Neural progenitor cell (in vitro differentiated cells): Measurements from ENCODE around the gene ZNF77. TPM values are rescaled to one million over a fixed set of nuclear protein-coding genes. Genes with fewer than 3 reads are reported as not detected.

Source experiments
- DNase-seq: peaks from one replicate; pipeline ENCODE4 v3.0.0-alpha.2; 2016; ENCODE audit warnings: low spot score
- H2AFZ ChIP-seq: fragments of 200-600 bp; sonication (generic); replicated peaks from 2 replicates; pipeline ENCODE4 v1.6.1; 2016; ENCODE audit warnings: antibody characterized with exemption
- H3F3A ChIP-seq: fragments of 200-600 bp; sonication (generic); 2 replicates; pipeline ENCODE4 v1.6.1; 2016; ENCODE audit warnings: antibody characterized with exemption, low read depth
- H3K27ac ChIP-seq: fragments of 200-600 bp; sonication (generic); 2 replicates; pipeline ENCODE4 v1.5.1; 2016; ENCODE audit warnings: mild to moderate bottlenecking
- H3K27me3 ChIP-seq: fragments of 200-600 bp; sonication (generic); 2 replicates; pipeline ENCODE4 v1.6.1; 2016; ENCODE audit warnings: mild to moderate bottlenecking, moderate library complexity
- H3K36me3 ChIP-seq: fragments of 200-600 bp; sonication (generic); 2 replicates; pipeline ENCODE4 v1.5.1; 2016
- H3K4me1 ChIP-seq: fragments of 200-600 bp; sonication (generic); 2 replicates; pipeline ENCODE4 v1.6.1; 2016; ENCODE audit warnings: mixed run types
- H3K4me2 ChIP-seq: fragments of 200-600 bp; sonication (generic); 2 replicates; pipeline ENCODE4 v1.6.1; 2016
- H3K4me3 ChIP-seq: fragments of 200-600 bp; sonication (generic); 2 replicates; pipeline ENCODE4 v1.5.1; 2016
- H3K79me2 ChIP-seq: fragments of 200-600 bp; sonication (generic); 2 replicates; pipeline ENCODE4 v1.6.1; 2016; ENCODE audit warnings: low read depth
- H3K9ac ChIP-seq: fragments of 200-600 bp; sonication (generic); 2 replicates; pipeline ENCODE4 v1.6.1; 2016
- H3K9me3 ChIP-seq: fragments of 200-600 bp; sonication (generic); 2 replicates; pipeline ENCODE4 v1.5.1; 2016; ENCODE audit warnings: low read depth
- H4K20me1 ChIP-seq: fragments of 200-600 bp; sonication (generic); 2 replicates; pipeline ENCODE4 v1.6.1; 2016; ENCODE audit warnings: low read depth
- H3K27ac Mint-ChIP-seq: 3 replicates; pipeline ENCODE4 v1.8.0; 2021; ENCODE audit warnings: mixed read lengths
- H3K27me3 Mint-ChIP-seq: 2 replicates; pipeline ENCODE4 v1.8.0; 2022; ENCODE audit warnings: low read depth, mild to moderate bottlenecking, inconsistent platforms, moderate library complexity, mixed read lengths; ENCODE audit not compliant: insufficient read depth
- H3K36me3 Mint-ChIP-seq: 3 replicates; pipeline ENCODE4 v1.8.0; 2021; ENCODE audit warnings: mixed read lengths
- H3K4me1 Mint-ChIP-seq: 3 replicates; pipeline ENCODE4 v1.8.0; 2021; ENCODE audit warnings: mixed read lengths
- H3K4me3 Mint-ChIP-seq: 3 replicates; pipeline ENCODE4 v1.8.0; 2021; ENCODE audit warnings: mild to moderate bottlenecking, moderate library complexity, mixed read lengths
- H3K9me3 Mint-ChIP-seq: 3 replicates; pipeline ENCODE4 v1.8.0; 2020; ENCODE audit warnings: mixed read lengths
- EZH2 ChIP-seq: fragments of 200-600 bp; sonication (generic); IDR thresholded peaks from 2 replicates; pipeline ENCODE4 v1.6.1; 2017; ENCODE audit warnings: antibody characterized with exemption, mild to moderate bottlenecking, moderate library complexity
- EZH2phosphoT487 ChIP-seq: fragments of 200-600 bp; sonication (generic); IDR thresholded peaks from 2 replicates; pipeline ENCODE4 v1.6.1; 2017; ENCODE audit warnings: antibody characterized with exemption
- total RNA-seq: library from RNA; depleted of rRNA; stranded (reverse); fragments of >200 nt; gene quantifications from 2 replicates; pipeline ENCODE4 v1.2.3, GENCODE V29; 2015; ENCODE audit warnings: low replicate concordance
- TF ChIP-seq, protein P1 (sequence below): fragments of 200-600 bp; sonication (generic); IDR thresholded peaks from 2 replicates; pipeline ENCODE4 v1.5.1; 2017; ENCODE audit warnings: antibody characterized with exemption, mild to moderate bottlenecking

Gene ZNF77
- total RNA-seq, 1 donor from 2014 or later = 6.5 TPM

DNA sequence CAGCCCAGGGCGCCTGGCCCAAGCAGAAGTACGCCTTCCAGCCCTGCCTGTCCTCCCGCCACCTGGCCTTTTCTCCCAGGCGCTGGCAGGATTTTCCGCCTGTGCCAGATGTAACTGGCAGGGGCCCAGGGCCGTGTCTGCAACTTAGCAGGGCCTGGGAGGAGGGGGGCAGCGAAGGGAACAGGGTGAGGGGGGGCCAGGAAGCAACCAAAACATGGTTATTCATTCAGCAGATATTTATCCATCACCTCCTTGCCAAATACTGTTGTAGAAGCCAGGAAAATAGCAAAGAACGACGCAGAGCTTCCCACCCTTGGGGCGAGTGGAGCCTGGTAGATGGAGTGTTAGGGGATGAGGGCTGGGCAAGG lies 38.2 kb upstream of the ZNF77 start:
- Histone ChIP-seq H3F3A (peaks cover 39% of the 10 kb centered on the region), H3K36me3 (no peaks in the 10 kb centered on the region), H3K4me3 (no peak overlapping the region), H3K27ac (no peak overlapping the region), H3K9me3 (no peaks in the 10 kb centered on the region), H3K79me2 (no peaks in the 10 kb centered on the region), H2AFZ (no peak overlapping the region), H4K20me1 (peaks cover 25% of the 10 kb centered on the region), H3K27me3 (peaks cover 81% of the 10 kb centered on the region), H3K4me1 (peaks cover 26% of the 10 kb centered on the region), H3K4me2 (peak overlapping the region; percentile 69), H3K9ac (no peak overlapping the region)
- TF ChIP-seq EZH2phosphoT487 (no peak), EZH2 (no peak)
- TF ChIP-seq, protein P1, sequence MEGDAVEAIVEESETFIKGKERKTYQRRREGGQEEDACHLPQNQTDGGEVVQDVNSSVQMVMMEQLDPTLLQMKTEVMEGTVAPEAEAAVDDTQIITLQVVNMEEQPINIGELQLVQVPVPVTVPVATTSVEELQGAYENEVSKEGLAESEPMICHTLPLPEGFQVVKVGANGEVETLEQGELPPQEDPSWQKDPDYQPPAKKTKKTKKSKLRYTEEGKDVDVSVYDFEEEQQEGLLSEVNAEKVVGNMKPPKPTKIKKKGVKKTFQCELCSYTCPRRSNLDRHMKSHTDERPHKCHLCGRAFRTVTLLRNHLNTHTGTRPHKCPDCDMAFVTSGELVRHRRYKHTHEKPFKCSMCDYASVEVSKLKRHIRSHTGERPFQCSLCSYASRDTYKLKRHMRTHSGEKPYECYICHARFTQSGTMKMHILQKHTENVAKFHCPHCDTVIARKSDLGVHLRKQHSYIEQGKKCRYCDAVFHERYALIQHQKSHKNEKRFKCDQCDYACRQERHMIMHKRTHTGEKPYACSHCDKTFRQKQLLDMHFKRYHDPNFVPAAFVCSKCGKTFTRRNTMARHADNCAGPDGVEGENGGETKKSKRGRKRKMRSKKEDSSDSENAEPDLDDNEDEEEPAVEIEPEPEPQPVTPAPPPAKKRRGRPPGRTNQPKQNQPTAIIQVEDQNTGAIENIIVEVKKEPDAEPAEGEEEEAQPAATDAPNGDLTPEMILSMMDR = no peak
- DNase-seq = peak; percentile 42
- H3K4me3 Mint-ChIP-seq = no peak overlapping the region
- H3K27ac Mint-ChIP-seq = no peak overlapping the region
- H3K9me3 Mint-ChIP-seq = peaks cover 3% of the 10 kb centered on the region
- H3K4me1 Mint-ChIP-seq = peaks cover 34% of the 10 kb centered on the region
- H3K27me3 Mint-ChIP-seq = peaks cover 57% of the 10 kb centered on the region
- no peaks in the 10 kb centered on the region for H3K36me3 Mint-ChIP-seq

DNA sequence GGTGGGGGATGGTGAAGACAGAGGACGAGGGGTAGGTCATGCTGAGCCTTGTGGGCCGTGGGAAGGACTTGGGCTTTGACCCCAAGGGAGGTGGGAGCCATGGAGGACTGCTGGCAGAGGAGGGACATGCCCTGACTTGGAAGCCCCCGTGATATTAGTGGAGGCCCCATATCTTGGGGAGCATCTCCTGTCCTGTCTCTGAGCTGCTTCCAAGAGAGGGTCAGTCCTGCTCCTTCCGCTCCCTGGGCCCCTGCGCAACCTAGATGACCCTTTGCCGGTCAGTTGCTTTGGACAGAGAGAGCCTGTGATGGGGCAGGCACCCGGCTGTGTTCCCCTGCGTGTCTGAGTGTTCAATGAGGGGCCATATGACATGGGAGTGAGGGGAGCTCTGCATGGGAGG lies 37.8 kb upstream of the ZNF77 start:
- H3K4me1 ChIP-seq = peaks cover 27% of the 10 kb centered on the region

DNA sequence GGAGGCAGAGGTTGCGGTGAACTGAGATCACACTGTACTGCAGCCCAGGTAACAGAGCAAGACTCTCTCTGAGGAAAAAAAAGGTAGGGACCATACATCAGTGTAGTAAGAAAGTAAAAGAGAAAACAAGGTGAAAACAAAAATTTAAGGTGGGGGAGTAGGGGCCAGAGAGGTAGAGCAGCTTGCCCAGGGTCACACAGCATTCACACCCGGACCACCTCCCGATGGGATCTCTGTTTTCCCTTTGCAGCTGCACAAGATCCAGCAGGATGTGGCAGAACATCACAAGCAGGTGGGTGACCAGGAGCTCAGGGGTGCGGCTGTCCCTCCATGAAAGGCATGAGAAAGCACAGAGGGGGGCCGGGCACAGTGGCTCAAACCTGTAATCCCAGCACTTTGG lies 37.1 kb upstream of the ZNF77 start:
- Mint-ChIP-seq H3K4me3 (peak overlapping the region; percentile 57), H3K4me1 (peaks cover 36% of the 10 kb centered on the region), H3K27ac (peak overlapping the region; percentile 78), H3K27me3 (peaks cover 61% of the 10 kb centered on the region), H3K36me3 (no peaks in the 10 kb centered on the region), H3K9me3 (peaks cover 3% of the 10 kb centered on the region)
- Histone ChIP-seq H3F3A (peaks cover 39% of the 10 kb centered on the region), H3K27me3 (peaks cover 88% of the 10 kb centered on the region), H3K4me2 (no peak overlapping the region), H3K79me2 (no peaks in the 10 kb centered on the region), H3K9me3 (no peaks in the 10 kb centered on the region), H2AFZ (no peak overlapping the region), H3K4me3 (no peak overlapping the region), H4K20me1 (peaks cover 32% of the 10 kb centered on the region), H3K9ac (no peak overlapping the region), H3K36me3 (no peaks in the 10 kb centered on the region), H3K4me1 (peaks cover 22% of the 10 kb centered on the region), H3K27ac (no peak overlapping the region)
- DNase-seq = no peak
- no peak for TF ChIP-seq EZH2
- TF ChIP-seq, protein P1 = no peak
- TF ChIP-seq EZH2phosphoT487 = no peak

More for the DNA sequence above, 37.8 kb upstream of the ZNF77 start:
- Mint-ChIP-seq H3K27me3 (peaks cover 60% of the 10 kb centered on the region), H3K27ac (no peak overlapping the region), H3K9me3 (peaks cover 3% of the 10 kb centered on the region), H3K36me3 (no peaks in the 10 kb centered on the region), H3K4me1 (peaks cover 37% of the 10 kb centered on the region), H3K4me3 (no peak overlapping the region)
- no peak for DNase-seq
- TF ChIP-seq, protein P1 = no peak
- no peak for TF ChIP-seq EZH2phosphoT487
- no peak for TF ChIP-seq EZH2
- Histone ChIP-seq H4K20me1 (peaks cover 30% of the 10 kb centered on the region), H2AFZ (no peak overlapping the region), H3F3A (peaks cover 41% of the 10 kb centered on the region), H3K79me2 (no peaks in the 10 kb centered on the region), H3K36me3 (no peaks in the 10 kb centered on the region), H3K4me3 (no peak overlapping the region), H3K4me2 (peak overlapping the region; percentile 69), H3K27ac (no peak overlapping the region), H3K9ac (no peak overlapping the region), H3K27me3 (peaks cover 85% of the 10 kb centered on the region), H3K9me3 (no peaks in the 10 kb centered on the region)
